Astrocyte of the spinal cord (primary cell): Measurements from ENCODE around the gene SIVA1.

Source experiments
- DNase-seq: peaks from one replicate; pipeline ENCODE4 v3.0.0; 2011; ENCODE audit warnings: low read depth, low spot score
- H3K4me3 ChIP-seq: 2 replicates; pipeline ENCODE4 v1.5.1; 2011; ENCODE audit warnings: low read depth, mild to moderate bottlenecking, low read length, moderate library complexity
- CTCF ChIP-seq: IDR thresholded peaks from 2 replicates; pipeline ENCODE4 v1.5.1; 2012; ENCODE audit warnings: low read depth, mild to moderate bottlenecking, low read length, inconsistent platforms
- in situ Hi-C: cut with HindIII; loops from 2 replicates; pipeline ENCODE4 v1.10.0; 2017; ENCODE audit warnings: low sequenced_read_pairs

The SIVA1 gene

GRCh38 chr14:104794993-104795780 lies 42.2 kb downstream of the SIVA1 start, which contains the start of gene AKT1:
TSS of gene AKT1 (minus strand) at chr14:104795748. CDS start at chr14:104792643, 3,105 bp downstream.
- in situ Hi-C loops, result no loop called here
- no peak for TF ChIP-seq CTCF
- no peak for DNase-seq
- H3K4me3 ChIP-seq, result peak within 1 kb of the TSS; percentile 74

GRCh38 chr14:104795781-104796686 lies 43.1 kb downstream of the SIVA1 start:
- in situ Hi-C loops, result no loop called here
- no peak for TF ChIP-seq CTCF
- peak overlapping the region; percentile 44 for H3K4me3 ChIP-seq

GRCh38 chr14:104796687-104797081 lies 43.7 kb downstream of the SIVA1 start:
- no peak overlapping the region for H3K4me3 ChIP-seq
- in situ Hi-C loops, result no loop called here
- TF ChIP-seq CTCF, result no peak
- DNase-seq, result no peak

More at GRCh38 chr14:104795781-104796686, 43.1 kb downstream of the SIVA1 start:
- DNase-seq, result no peak

GRCh38 chr14:104797115-104798044 lies 44.4 kb downstream of the SIVA1 start:
- no peak for TF ChIP-seq CTCF
- H3K4me3 ChIP-seq, result no peak overlapping the region
- in situ Hi-C loops, result no loop called here
- DNase-seq, result no peak

- in situ Hi-C loops, result no loop called here
- no peak for DNase-seq
- TF ChIP-seq CTCF, result no peak
- no peak overlapping the region for H3K4me3 ChIP-seq
Observed at GRCh38 chr14:104798300-104799243, 45.6 kb downstream of the SIVA1 start.
